Coronary artery (tissue), 2 donors: ENCODE results near the gene TREX2.
A peak's percentile ranks its signal among the peaks of the same experiment; 100 is the strongest.

Source experiments
- DNase-seq: peaks from one replicate; pipeline ENCODE4 v3.0.0-alpha.2; 2017; ENCODE audit warnings: low spot score
- H3K27ac ChIP-seq, 2 donors: fragments of 200-600 bp; sonication (generic); one replicate each; pipeline ENCODE4 v1.5.1; 2016 to 2019
- H3K4me3 ChIP-seq: fragments of 200-600 bp; sonication (generic); 2 replicates; pipeline ENCODE4 v1.5.1; 2016; ENCODE audit warnings: mild to moderate bottlenecking, moderate library complexity
- TF ChIP-seq, protein P1 (sequence below): fragments of 200-600 bp; sonication (generic); IDR thresholded peaks from one replicate; pipeline ENCODE4 v1.5.1; 2019; ENCODE audit warnings: antibody characterized with exemption

The TREX2 gene

GRCh38 chrX:153414856-153415510 lies 30.9 kb downstream of the TREX2 start:
- peak overlapping the region in 1 of 2 donors; percentile 4 for H3K27ac ChIP-seq

DNA sequence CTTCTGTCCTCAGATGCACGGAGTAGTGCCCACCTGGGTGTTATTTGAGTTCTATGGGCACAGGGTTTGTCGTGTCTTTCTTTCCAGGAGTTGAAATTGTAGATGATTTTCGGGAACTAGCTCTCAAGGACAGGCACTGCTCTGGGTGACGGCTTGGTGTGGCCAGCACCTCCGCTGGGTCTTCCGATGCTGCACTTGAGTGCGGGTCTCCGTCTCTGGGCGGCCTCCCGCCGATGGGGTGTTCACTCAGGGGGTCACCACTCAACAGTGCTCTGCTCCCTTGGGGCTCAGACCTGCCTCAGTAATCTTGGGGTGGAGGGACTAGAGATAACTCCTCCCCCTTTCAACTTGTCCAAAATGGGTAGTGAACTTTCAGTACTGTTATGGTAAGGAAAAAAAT lies 32.1 kb downstream of the TREX2 start:
- TF ChIP-seq, protein P1, sequence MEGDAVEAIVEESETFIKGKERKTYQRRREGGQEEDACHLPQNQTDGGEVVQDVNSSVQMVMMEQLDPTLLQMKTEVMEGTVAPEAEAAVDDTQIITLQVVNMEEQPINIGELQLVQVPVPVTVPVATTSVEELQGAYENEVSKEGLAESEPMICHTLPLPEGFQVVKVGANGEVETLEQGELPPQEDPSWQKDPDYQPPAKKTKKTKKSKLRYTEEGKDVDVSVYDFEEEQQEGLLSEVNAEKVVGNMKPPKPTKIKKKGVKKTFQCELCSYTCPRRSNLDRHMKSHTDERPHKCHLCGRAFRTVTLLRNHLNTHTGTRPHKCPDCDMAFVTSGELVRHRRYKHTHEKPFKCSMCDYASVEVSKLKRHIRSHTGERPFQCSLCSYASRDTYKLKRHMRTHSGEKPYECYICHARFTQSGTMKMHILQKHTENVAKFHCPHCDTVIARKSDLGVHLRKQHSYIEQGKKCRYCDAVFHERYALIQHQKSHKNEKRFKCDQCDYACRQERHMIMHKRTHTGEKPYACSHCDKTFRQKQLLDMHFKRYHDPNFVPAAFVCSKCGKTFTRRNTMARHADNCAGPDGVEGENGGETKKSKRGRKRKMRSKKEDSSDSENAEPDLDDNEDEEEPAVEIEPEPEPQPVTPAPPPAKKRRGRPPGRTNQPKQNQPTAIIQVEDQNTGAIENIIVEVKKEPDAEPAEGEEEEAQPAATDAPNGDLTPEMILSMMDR: no peak
- DNase-seq: no peak
- H3K4me3 ChIP-seq: no peak overlapping the region

More at GRCh38 chrX:153414856-153415510, 30.9 kb downstream of the TREX2 start:
- DNase-seq: no peak
- TF ChIP-seq, protein P1: no peak
- H3K4me3 ChIP-seq: no peak overlapping the region

GRCh38 chrX:153412746-153413720 lies 32.8 kb downstream of the TREX2 start:
- TF ChIP-seq, protein P1: no peak
- Histone ChIP-seq H3K27ac (no peak overlapping the region), H3K4me3 (peak overlapping the region; percentile 74)
- DNase-seq: no peak

More for the DNA sequence above, 32.1 kb downstream of the TREX2 start:
- H3K27ac ChIP-seq: no peak overlapping the region

GRCh38 chrX:153411988-153412574 lies 33.8 kb downstream of the TREX2 start:
- Histone ChIP-seq H3K4me3 (peak overlapping the region; percentile 74), H3K27ac (no peak overlapping the region)
- TF ChIP-seq, protein P1: no peak
- no peak for DNase-seq

DNA sequence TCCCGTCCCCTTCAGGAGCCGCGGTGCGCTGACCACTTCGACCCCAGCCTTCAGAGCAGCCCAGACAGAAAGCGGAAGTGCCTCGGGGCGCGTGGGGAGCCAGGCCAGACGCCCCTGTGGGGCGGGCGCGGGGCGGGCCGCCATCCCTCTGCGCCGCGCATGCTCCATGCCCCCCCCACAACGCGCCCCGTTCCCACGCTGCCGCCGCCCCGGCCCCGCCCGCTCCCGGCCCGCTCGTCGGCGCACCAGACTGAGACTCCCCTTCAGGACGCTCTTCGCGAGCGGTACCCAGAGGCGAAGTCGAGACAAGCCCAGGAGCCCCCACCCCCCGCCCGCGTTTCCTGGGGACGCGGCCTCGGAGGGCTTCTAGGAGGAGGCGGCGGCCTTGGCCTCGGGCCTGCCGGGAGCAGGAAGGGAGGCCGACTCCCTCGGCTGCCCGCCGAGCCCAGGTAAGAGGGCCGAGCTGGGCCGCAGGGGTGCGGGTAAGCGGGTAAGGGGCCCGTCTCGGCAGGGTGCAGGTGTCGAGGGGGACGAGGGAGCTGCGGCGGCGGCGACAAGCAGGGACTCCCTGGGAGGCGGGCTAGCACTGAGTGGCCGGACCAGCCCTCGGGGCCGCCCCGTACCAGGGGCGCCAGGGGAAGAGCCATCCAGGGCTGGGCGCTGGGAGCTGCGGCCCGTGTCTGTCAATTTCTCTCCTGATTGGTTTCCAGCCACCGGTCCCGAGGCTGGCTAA lies 34.4 kb downstream of the TREX2 start, which contains the start of gene ZFP92:
TSS of gene ZFP92 (plus strand) at position 218 of the 733 bp plus-strand sequence. CDS start 6,851 bp downstream, outside the sequence.
- DNase-seq: no peak
- H3K4me3 ChIP-seq: peak within 1 kb of the TSS; percentile 74
- no peak within 1 kb of the TSS for H3K27ac ChIP-seq
- TF ChIP-seq, protein P1: no peak

DNA sequence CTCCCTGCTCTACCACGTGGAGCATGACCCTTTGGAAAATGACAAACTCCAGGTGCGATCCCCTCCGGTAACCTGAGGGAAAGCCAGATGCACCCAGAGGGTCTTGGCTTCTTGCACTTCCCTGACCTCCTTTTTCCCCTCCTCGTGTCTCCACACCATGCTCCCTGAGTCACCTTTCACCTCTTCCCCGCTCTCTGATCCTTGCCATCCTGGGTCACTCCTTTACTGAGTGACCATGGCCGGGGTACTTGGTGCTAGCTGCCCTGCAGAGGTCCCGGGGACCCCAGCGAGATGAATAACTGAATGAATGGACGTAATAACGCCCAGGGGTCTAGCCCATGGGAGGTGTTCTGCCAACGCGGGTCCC lies 35.0 kb downstream of the TREX2 start:
- Histone ChIP-seq H3K4me3 (peak overlapping the region; percentile 74), H3K27ac (no peak overlapping the region)
- DNase-seq: no peak
- TF ChIP-seq, protein P1: no peak
